ENCODE results near the gene ARHGAP27.

- TF ChIP-seq CTCF (IDR thresholded peaks at IDR 0.05), result no peak
- no peak for TF ChIP-seq POLR2AphosphoS5 (IDR thresholded peaks at IDR 0.05; ENCODE audit: low read depth, low read length)
Measured at GRCh38 chr17:45402916-45403315, 29.8 kb downstream of the ARHGAP27 start.
